Ascending aorta (tissue), 2 donors: ENCODE measurements around the gene GREM2. TPM values are rescaled to one million over a fixed set of nuclear protein-coding genes. Genes with fewer than 3 reads are reported as not detected.

Experiments used
- DNase-seq, 2 donors: peaks; one replicate each; pipeline ENCODE4 v3.0.0-alpha.2; 2019; ENCODE audit warnings: low spot score in 2 of 2
- H3K27ac ChIP-seq, 2 donors: fragments of 200-600 bp; sonication (generic); one replicate each; pipeline ENCODE4 v1.5.1; 2016 to 2017; ENCODE audit warnings: mild to moderate bottlenecking in 1 of 2
- H3K27me3 ChIP-seq: fragments of 200-600 bp; sonication (generic); one replicate; pipeline ENCODE4 v1.5.1; 2017
- H3K36me3 ChIP-seq, 2 donors: fragments of 200-600 bp; sonication (generic); one replicate each; pipeline ENCODE4 v1.5.1; 2016
- H3K4me1 ChIP-seq, 2 donors: fragments of 200-600 bp; sonication (generic); one replicate each; pipeline ENCODE4 v1.5.1; 2016 to 2017; ENCODE audit warnings: mild to moderate bottlenecking in 1 of 2
- H3K4me3 ChIP-seq, 2 donors: fragments of 200-600 bp; sonication (generic); one replicate each; pipeline ENCODE4 v1.5.1; 2016 to 2017; ENCODE audit warnings: mild to moderate bottlenecking in 1 of 2
- H3K9me3 ChIP-seq, 2 donors: fragments of 200-600 bp; sonication (generic); one replicate each; pipeline ENCODE4 v1.5.1; 2016
- CTCF ChIP-seq, 3 experiments: fragments of 200-600 bp in 2 of 3; fragments of 450-650 bp in 1 of 3; sonication (generic) in 2 of 3; IDR thresholded peaks; one replicate each; pipeline ENCODE4 v1.5.1; 2016 to 2019; ENCODE audit warnings: antibody characterized with exemption in 3 of 3, mild to moderate bottlenecking in 1 of 3, moderate library complexity in 1 of 3
- intact Hi-C: fragments of 100-400 bp; cut with DNase I; formaldehyde crosslinking; loops from one replicate; pipeline ENCODE4 v1.15.1; 2023
- total RNA-seq: library from RNA; depleted of rRNA; stranded (reverse); fragments of >200 nt; gene quantifications from one replicate; pipeline ENCODE4 v1.1.0, GENCODE V29; 2016

GREM2 gene
- total RNA-seq, 1 donor from 2014 or later = not detected

GRCh38 chr1:240462766-240463395, 149.1 kb downstream of the GREM2 start:
- H3K27me3 ChIP-seq = no peaks in the 10 kb centered on the region
- TF ChIP-seq CTCF (IDR thresholded peaks at IDR 0.05) = no peak
- DNase-seq = no peak
- H3K27ac ChIP-seq = no peak overlapping the region
- no peaks in the 10 kb centered on the region for H3K4me1 ChIP-seq
- H3K4me3 ChIP-seq = no peak overlapping the region
- H3K9me3 ChIP-seq = no peaks in the 10 kb centered on the region
- H3K36me3 ChIP-seq = no peaks in the 10 kb centered on the region
- intact Hi-C loops = no loop called here

- no peak for DNase-seq
- Histone ChIP-seq H3K4me1 (no peaks in the 10 kb centered on the region), H3K27ac (no peak overlapping the region), H3K9me3 (no peaks in the 10 kb centered on the region), H3K27me3 (no peaks in the 10 kb centered on the region), H3K4me3 (no peak overlapping the region), H3K36me3 (no peaks in the 10 kb centered on the region)
- no peak for TF ChIP-seq CTCF (IDR thresholded peaks at IDR 0.05)
- intact Hi-C loops = no loop called here
These were observed 149.7 kb downstream of the GREM2 start for GRCh38 chr1:240462277-240462676.

GRCh38 chr1:240457203-240457602, 154.8 kb downstream of the GREM2 start:
- Histone ChIP-seq H3K9me3 (no peaks in the 10 kb centered on the region), H3K36me3 (no peaks in the 10 kb centered on the region), H3K4me3 (no peak overlapping the region), H3K4me1 (no peaks in the 10 kb centered on the region), H3K27ac (no peak overlapping the region), H3K27me3 (no peaks in the 10 kb centered on the region)
- intact Hi-C loops = no loop called here
- DNase-seq = no peak
- TF ChIP-seq CTCF (IDR thresholded peaks at IDR 0.05) = no peak

- Histone ChIP-seq H3K4me1 (no peaks in the 10 kb centered on the region), H3K27me3 (no peaks in the 10 kb centered on the region), H3K27ac (no peak overlapping the region), H3K4me3 (no peak overlapping the region), H3K36me3 (no peaks in the 10 kb centered on the region), H3K9me3 (no peaks in the 10 kb centered on the region)
- intact Hi-C loops = no loop called here
- DNase-seq = no peak
- no peak for TF ChIP-seq CTCF (IDR thresholded peaks at IDR 0.05)
These were observed 156.6 kb downstream of the GREM2 start for GRCh38 chr1:240455228-240455821.

GRCh38 chr1:240445369-240445768, 166.6 kb downstream of the GREM2 start:
- no peak for DNase-seq
- TF ChIP-seq CTCF (IDR thresholded peaks at IDR 0.05) = no peak
- no peaks in the 10 kb centered on the region for H3K27me3 ChIP-seq
- H3K27ac ChIP-seq = no peak overlapping the region
- no peaks in the 10 kb centered on the region for H3K9me3 ChIP-seq
- no peaks in the 10 kb centered on the region for H3K36me3 ChIP-seq
- no peak overlapping the region for H3K4me3 ChIP-seq
- intact Hi-C loops = no loop called here
- H3K4me1 ChIP-seq = no peaks in the 10 kb centered on the region
